NCI-H345 treated with DMSO at 0.1 percent for 48 hours (cell line): ENCODE results near the gene AZU1.
A peak's percentile ranks its signal among the peaks of the same experiment; 100 is the strongest.

Source experiments
- DNase-seq: peaks from one replicate; lab custom pipeline; 2025; ENCODE audit not compliant: unreplicated experiment; lab: John Stamatoyannopoulos, UW

AZU1 gene

GRCh38 chr19:827710-828321, at the start of gene AZU1:
Gene AZU1, plus strand, starts transcription at chr19:827837. Its CDS starts 10 bp downstream, at chr19:827847.
- no peak for DNase-seq

DNA sequence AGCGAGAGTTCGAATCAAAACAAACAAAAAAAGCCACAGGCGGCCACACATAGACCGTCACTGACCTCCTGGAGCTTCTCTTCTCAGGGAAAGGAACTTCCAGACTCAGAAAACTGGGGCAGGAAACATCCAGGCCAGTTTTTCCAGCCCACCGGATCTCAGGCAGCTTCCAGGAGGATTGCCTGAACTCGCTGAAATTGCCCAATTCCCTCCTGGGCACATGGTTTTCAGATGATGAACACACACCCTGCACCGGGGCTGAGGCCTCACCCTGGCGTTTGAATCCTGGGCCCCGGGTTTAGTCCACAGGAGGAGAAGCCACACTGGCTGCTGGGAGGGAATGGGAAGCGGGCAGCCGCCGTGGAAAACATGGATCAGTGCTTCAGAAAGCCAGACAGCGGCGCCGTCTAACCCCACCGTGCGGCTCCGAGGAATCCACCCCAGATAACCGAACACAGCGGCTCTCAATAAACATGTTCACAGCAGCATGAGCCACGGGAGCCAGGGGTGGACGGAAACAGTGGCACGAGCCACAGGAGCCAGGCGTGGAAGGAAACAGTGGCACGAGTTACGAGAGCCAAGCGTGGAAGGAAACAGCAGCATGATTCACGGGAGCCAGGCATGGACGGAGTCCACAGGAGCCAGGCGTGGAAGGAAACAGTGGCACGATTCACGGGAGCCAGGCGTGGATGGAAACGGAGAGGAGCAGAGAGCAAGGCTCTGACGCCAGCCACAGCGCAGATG, 48.6 kb upstream of the AZU1 start:
- DNase-seq: no peak

DNA sequence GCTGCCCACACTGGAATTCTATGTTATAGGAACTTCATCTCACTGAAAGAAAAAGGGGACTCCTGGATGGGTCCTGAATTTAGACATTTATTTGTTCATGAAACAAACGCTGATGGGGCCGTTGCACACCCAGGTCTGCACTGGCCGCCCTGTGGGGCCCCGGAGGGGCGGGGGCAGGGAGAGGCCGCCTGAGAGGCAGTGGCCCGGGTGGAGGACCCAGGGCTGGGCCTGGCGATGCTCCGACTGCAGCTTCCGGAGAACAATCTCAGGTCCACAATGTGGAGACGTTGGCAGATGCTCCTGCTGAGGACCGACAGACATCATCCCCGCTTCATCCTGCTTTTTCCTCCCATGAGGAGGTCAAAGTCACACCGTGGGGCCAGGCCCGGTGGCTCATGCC, 46.7 kb upstream of the AZU1 start:
- no peak for DNase-seq

GRCh38 chr19:781800-782184, 45.8 kb upstream of the AZU1 start:
- no peak for DNase-seq

GRCh38 chr19:782185-782877, 45.3 kb upstream of the AZU1 start:
- no peak for DNase-seq

GRCh38 chr19:782878-783668, 44.6 kb upstream of the AZU1 start:
- DNase-seq: no peak

DNA sequence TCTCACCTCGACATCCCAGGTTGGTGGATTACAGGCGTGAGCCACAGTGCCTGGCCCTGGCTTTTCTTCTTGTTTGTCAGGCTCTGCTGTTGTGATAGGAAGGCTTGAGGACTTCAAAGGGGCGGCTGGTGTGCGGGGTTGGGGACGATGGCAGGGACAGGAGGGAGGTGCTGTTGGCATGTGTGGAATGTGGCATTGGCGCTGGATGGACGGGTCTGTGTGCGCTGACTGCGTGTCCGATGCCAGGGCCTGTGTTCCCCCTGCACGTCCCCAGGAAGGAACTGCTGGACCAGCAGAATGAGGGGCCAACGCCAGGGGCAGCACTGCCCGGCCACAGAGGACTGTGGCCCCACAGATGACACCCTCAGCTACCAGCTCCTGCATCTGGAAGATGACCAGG, 43.1 kb upstream of the AZU1 start:
- DNase-seq: no peak

- DNase-seq: no peak
Observed at GRCh38 chr19:787536-787935, 40.1 kb upstream of the AZU1 start.

- DNase-seq: no peak
Observed at GRCh38 chr19:788686-788982, 39.0 kb upstream of the AZU1 start.

DNA sequence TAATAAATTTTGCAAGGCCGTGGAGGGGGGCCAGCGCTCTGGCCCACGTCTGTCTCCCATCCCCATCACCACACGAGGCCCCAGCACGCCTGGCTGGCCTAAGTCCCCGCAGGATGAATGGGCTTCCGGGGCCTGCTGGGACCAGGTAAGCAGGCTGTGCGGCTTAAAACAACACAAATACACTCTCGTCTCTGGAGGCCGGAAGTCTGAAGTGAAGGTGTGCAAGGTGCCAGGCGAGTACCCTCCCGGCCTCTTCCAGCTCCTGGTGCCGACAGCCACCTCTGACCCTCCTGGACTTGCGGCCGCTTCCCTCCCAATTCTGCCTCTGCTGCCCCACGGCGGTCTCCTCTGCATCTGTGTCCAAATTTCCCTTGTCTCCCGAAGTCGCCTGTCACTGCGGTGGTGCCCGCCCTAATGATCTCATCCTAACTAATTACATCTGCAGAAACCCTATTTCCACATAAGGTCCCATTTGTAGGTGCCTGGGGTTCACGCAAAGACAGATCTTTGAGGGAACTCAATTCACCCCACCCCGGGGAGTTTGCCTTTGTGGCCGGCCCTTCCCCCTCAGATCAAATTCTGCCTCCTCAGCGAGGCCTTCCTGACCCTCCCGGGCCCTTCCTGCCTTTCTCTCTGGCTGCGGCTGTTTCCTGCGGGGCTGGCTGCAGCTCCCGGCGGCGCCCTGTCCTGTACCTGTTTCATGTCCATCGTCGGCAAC, 38.5 kb upstream of the AZU1 start:
- no peak for DNase-seq

DNA sequence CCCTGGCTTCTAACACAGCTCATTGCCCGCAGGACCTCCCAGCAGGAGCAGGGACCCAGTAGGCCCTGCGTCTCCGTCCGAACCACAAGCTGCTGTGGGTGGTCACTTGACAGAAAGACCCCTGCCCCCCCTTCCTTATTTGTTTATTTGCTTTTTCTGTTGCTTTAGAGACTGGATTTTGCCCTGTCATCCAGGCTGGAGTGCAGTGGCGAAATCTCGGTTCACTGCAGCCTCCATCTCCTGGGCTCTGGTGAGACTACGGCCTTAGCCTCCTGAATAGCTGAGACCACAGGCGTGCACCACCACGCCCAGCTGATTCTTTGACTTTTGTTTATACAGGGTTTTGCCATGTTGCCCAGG, 38.0 kb upstream of the AZU1 start:
- DNase-seq: no peak

- DNase-seq: no peak
Observed at GRCh38 chr19:791007-791566, 36.5 kb upstream of the AZU1 start.

- DNase-seq: no peak
Observed at GRCh38 chr19:791567-792305, 35.9 kb upstream of the AZU1 start.

DNA sequence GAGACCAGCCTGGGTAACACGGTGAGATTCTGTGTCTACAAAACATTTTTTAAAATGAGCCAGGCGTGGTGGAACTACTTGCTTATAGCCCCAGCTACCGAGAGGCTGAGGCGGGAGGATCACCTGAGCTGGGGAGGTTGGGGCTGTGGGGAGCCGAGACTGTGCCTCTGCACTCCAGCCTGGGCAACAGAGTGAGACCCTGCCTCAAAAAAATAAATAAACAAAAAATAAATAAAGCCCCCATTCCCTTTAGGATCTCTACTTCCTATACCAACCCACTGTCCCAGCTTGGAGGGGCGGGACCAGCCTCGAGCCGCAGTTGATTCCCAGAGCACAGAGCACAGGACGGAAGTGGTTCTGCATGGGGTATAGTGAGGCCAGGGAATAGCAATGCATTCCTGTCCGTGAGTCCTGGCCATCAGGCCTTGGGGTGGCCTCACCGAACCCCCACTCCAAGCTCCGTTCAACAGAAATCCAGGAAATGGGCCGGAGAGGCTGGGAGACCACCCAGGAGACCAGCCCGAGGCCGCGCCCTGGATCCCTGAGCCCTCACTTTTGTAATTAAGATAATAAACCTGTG, 35.2 kb upstream of the AZU1 start:
- no peak for DNase-seq

GRCh38 chr19:793806-794205, 33.8 kb upstream of the AZU1 start:
- DNase-seq: no peak

DNA sequence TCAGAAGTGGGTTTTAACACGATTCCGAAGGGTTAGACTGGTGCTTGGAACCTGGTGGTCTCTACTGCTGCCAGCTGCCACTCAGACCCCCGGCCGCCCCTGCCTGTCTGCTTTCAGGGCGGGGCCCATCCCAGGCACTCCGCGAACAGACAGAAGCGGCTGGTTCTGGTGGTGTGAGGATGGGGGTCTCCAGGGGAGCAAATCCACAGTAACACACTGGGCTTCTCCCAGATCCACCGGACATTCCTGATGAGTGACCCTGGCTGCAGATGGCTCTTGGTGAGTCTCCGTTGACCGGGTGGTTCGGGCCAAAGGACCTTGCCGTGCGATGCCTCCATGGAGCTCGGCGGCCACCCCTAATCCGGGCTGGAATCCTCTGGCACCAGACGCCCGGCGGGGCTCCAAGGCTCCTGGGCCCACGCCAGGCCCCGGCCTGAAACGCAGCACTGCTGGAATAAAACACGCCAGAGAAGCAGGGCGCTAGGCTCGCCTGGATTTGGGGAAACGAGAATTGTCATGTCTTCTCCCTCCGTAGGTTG, 32.5 kb upstream of the AZU1 start:
- DNase-seq: no peak

- DNase-seq: no peak
Observed at GRCh38 chr19:795691-796581, 31.7 kb upstream of the AZU1 start.

GRCh38 chr19:796692-797527, 30.7 kb upstream of the AZU1 start, which contains the start of gene PTBP1:
Gene PTBP1, plus strand, starts transcription at chr19:797452. Its CDS starts 46 bp downstream, at chr19:797498.
- peak; percentile 99 for DNase-seq
